ENCODE measurements around the gene LDHD. TPM values are rescaled to one million over a fixed set of nuclear protein-coding genes. Genes with fewer than 3 reads are reported as not detected.
"Not testable (repeated sequence)": the region's sequence is repeated elsewhere in the genome, so short reads cannot be mapped to it uniquely, and the experiment has no call there.

Gene LDHD
- total and polyA plus RNA-seq, 7 experiments from 2014 or later = 0.31 to 2.7 (median 0.46) TPM; not detected in 1

- H3K27ac Mint-ChIP-seq; intact Hi-C loops (cut with micrococcal nuclease); CTCF ChIA-PET: not testable (repeated sequence)
Measured at GRCh38 chr16:75090899-75091298, 25.7 kb downstream of the LDHD start.

GRCh38 chr16:75089486-75090202, 26.9 kb downstream of the LDHD start:
- intact Hi-C loops (cut with micrococcal nuclease) = no loop called here
- ChIA-PET POLR2A (no interaction called here), CTCF (no interaction called here)
- DNase-seq (no peak), ATAC-seq (no peak)
- Histone ChIP-seq H3K36me3 (ENCODE audit: control insufficient read depth in 2 of 3, insufficient read depth in 3 of 3, low read length in 3 of 3) (no peaks in the 10 kb centered on the region), H3K4me1 (ENCODE audit: control insufficient read depth in 2 of 2, insufficient read depth in 2 of 2, low read length in 2 of 2) (no peaks in the 10 kb centered on the region), H3K27ac (ENCODE audit: low read depth, low read length) (no peak overlapping the region), H3K27me3 (ENCODE audit: control insufficient read depth in 2 of 2, insufficient read depth in 2 of 2, low read length in 2 of 2) (no peaks in the 10 kb centered on the region), H3K9me3 (ENCODE audit: control insufficient read depth in 2 of 3, low read length in 3 of 3) (no peaks in the 10 kb centered on the region), H3K4me3 (ENCODE audit: low read length) (no peak overlapping the region)
- no peak overlapping the region for H3K27ac Mint-ChIP-seq
- no peak overlapping the region for H3K4me3 Mint-ChIP-seq
- H3K4me1 Mint-ChIP-seq = peaks cover 5 to 47% (median 7%) of the 10 kb centered on the region in 7 donors
- H3K9me3 Mint-ChIP-seq = peaks cover 0 to 4% (median 0%) of the 10 kb centered on the region in 11 donors
- no peaks in the 10 kb centered on the region for H3K27me3 Mint-ChIP-seq
- H3K36me3 Mint-ChIP-seq = peaks cover 0 to 18% (median 10%) of the 10 kb centered on the region in 5 donors

More at GRCh38 chr16:75090899-75091298, 25.7 kb downstream of the LDHD start:
- H3K27me3 ChIP-seq (ENCODE audit: control insufficient read depth in 2 of 2, insufficient read depth in 2 of 2, low read length in 2 of 2); ATAC-seq; H3K36me3 Mint-ChIP-seq; H3K4me3 Mint-ChIP-seq; H3K4me3 ChIP-seq (ENCODE audit: low read length); DNase-seq; H3K9me3 ChIP-seq (ENCODE audit: control insufficient read depth in 2 of 3, low read length in 3 of 3); H3K9me3 Mint-ChIP-seq; H3K4me1 ChIP-seq (ENCODE audit: control insufficient read depth in 2 of 2, insufficient read depth in 2 of 2, low read length in 2 of 2); H3K27me3 Mint-ChIP-seq; H3K27ac ChIP-seq (ENCODE audit: low read depth, low read length); H3K36me3 ChIP-seq (ENCODE audit: control insufficient read depth in 2 of 3, insufficient read depth in 3 of 3, low read length in 3 of 3): not testable (repeated sequence)
- POLR2A ChIA-PET = interaction anchor here (0.8 kb wide), 1 partner anchor 9 kb away, joined by 3 read pairs; no protein-coding TSS in a partner anchor
- H3K4me1 Mint-ChIP-seq = peaks cover 0 to 47% (median 5%) of the 10 kb centered on the region in 7 donors

DNA sequence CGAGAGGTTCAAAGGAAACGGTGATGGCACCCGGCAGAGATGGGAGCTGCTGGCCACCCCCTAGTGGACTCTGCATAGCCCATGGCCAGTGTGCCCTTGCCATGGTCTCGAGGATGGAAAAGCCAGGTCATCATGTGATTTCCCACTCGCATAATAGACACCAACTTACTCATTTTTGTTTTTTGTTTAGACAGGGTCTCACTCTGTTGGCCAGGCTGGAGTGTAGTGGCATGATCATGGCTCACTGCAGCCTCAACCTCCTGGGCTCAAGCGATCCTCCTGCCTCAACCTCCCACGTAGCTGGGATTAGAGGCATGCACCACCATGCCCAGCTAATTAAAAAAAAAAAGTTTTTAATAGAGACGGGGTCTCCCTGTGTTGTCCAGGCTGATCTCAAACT, 27.6 kb downstream of the LDHD start:
- no peak overlapping the region for H3K27ac Mint-ChIP-seq
- H3K9me3 Mint-ChIP-seq = peaks cover 0 to 4% (median 0%) of the 10 kb centered on the region in 11 donors
- H3K27me3 Mint-ChIP-seq = no peaks in the 10 kb centered on the region

GRCh38 chr16:75088216-75088615, 28.4 kb downstream of the LDHD start:
- no peak for DNase-seq
- peak overlapping the region in 2 of 9 donors; percentile 21 to 49 for H3K27ac Mint-ChIP-seq
- POLR2A ChIA-PET = no interaction called here

More for the DNA sequence above, 27.6 kb downstream of the LDHD start:
- CTCF ChIA-PET = interaction anchor here (1.3 kb wide), 1 partner anchor 22 kb away, joined by 3 read pairs; no protein-coding TSS in a partner anchor
- Histone ChIP-seq H3K27ac (ENCODE audit: low read depth, low read length) (no peak overlapping the region), H3K27me3 (ENCODE audit: control insufficient read depth in 2 of 2, insufficient read depth in 2 of 2, low read length in 2 of 2) (no peaks in the 10 kb centered on the region), H3K36me3 (ENCODE audit: control insufficient read depth in 2 of 3, insufficient read depth in 3 of 3, low read length in 3 of 3) (no peaks in the 10 kb centered on the region), H3K4me1 (ENCODE audit: control insufficient read depth in 2 of 2, insufficient read depth in 2 of 2, low read length in 2 of 2) (no peaks in the 10 kb centered on the region), H3K9me3 (ENCODE audit: control insufficient read depth in 2 of 3, low read length in 3 of 3) (no peaks in the 10 kb centered on the region), H3K4me3 (ENCODE audit: low read length) (no peak overlapping the region)
- ATAC-seq = no peak
- Mint-ChIP-seq H3K36me3 (peaks cover 0 to 22% (median 11%) of the 10 kb centered on the region in 5 donors), H3K4me1 (peaks cover 6 to 54% (median 13%) of the 10 kb centered on the region in 7 donors), H3K4me3 (no peak overlapping the region)
- DNase-seq = no peak
- intact Hi-C loops (cut with micrococcal nuclease) = no loop called here
- POLR2A ChIA-PET = no interaction called here

DNA sequence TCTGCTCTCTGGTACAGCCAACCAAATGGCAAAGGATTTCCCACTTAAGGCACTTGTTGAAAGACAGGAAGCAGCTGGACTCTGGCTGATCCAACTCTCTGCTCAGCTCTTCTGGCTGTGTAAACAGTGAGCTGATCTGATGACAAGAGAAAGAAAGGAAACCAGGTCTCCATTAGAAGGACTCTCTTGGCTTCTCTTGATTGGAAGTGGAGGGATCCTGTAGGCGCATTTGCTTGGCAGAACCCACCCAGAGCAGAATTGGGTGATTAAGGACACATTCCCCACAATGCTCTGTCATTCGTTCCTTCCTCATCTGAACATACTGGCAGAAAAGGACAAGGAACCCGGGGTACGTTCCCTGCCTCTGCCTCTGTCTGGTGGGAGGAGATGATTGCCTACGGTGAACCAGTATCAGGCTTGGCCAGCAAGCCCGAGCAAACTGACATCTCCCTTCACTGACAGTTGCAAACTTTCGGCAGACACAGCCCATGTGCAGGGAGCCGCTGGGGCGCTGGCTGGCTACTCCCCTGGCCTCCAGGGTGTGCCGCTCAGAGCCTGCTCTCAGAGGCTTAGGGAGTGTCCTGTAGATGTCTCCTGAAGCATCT, 29.1 kb downstream of the LDHD start:
- Histone ChIP-seq H3K36me3 (ENCODE audit: control insufficient read depth in 2 of 3, insufficient read depth in 3 of 3, low read length in 3 of 3) (no peaks in the 10 kb centered on the region), H3K9me3 (ENCODE audit: control insufficient read depth in 2 of 3, low read length in 3 of 3) (no peaks in the 10 kb centered on the region), H3K4me3 (ENCODE audit: low read length) (no peak overlapping the region), H3K4me1 (ENCODE audit: control insufficient read depth in 2 of 2, insufficient read depth in 2 of 2, low read length in 2 of 2) (no peaks in the 10 kb centered on the region), H3K27me3 (ENCODE audit: control insufficient read depth in 2 of 2, insufficient read depth in 2 of 2, low read length in 2 of 2) (no peaks in the 10 kb centered on the region), H3K27ac (ENCODE audit: low read depth, low read length) (no peak overlapping the region)
- Mint-ChIP-seq H3K27me3 (no peaks in the 10 kb centered on the region), H3K4me3 (no peak overlapping the region), H3K9me3 (peaks cover 0 to 4% (median 0%) of the 10 kb centered on the region in 11 donors), H3K4me1 (peaks cover 8 to 65% (median 21%) of the 10 kb centered on the region in 7 donors), H3K36me3 (peaks cover 0 to 29% (median 11%) of the 10 kb centered on the region in 5 donors), H3K27ac (peak overlapping the region in 2 of 9 donors; percentile 21 to 29)
- ATAC-seq (peak; percentile 38), DNase-seq (no peak)
- CTCF ChIA-PET = no interaction called here
- POLR2A ChIA-PET = no interaction called here
- intact Hi-C loops (cut with micrococcal nuclease) = no loop called here

More at GRCh38 chr16:75088216-75088615, 28.4 kb downstream of the LDHD start:
- CTCF ChIA-PET = interaction anchor here (1.3 kb wide), 1 partner anchor 23 kb away, joined by 3 read pairs; no protein-coding TSS in a partner anchor
- peaks cover 0 to 4% (median 0%) of the 10 kb centered on the region in 11 donors for H3K9me3 Mint-ChIP-seq
- Histone ChIP-seq H3K4me1 (ENCODE audit: control insufficient read depth in 2 of 2, insufficient read depth in 2 of 2, low read length in 2 of 2) (no peaks in the 10 kb centered on the region), H3K9me3 (ENCODE audit: control insufficient read depth in 2 of 3, low read length in 3 of 3) (no peaks in the 10 kb centered on the region), H3K36me3 (ENCODE audit: control insufficient read depth in 2 of 3, insufficient read depth in 3 of 3, low read length in 3 of 3) (no peaks in the 10 kb centered on the region), H3K27me3 (ENCODE audit: control insufficient read depth in 2 of 2, insufficient read depth in 2 of 2, low read length in 2 of 2) (no peaks in the 10 kb centered on the region), H3K27ac (ENCODE audit: low read depth, low read length) (no peak overlapping the region), H3K4me3 (ENCODE audit: low read length) (no peak overlapping the region)
- no peak for ATAC-seq
- intact Hi-C loops (cut with micrococcal nuclease) = no loop called here
- no peaks in the 10 kb centered on the region for H3K27me3 Mint-ChIP-seq
- peaks cover 0 to 25% (median 11%) of the 10 kb centered on the region in 5 donors for H3K36me3 Mint-ChIP-seq
- no peak overlapping the region for H3K4me3 Mint-ChIP-seq
- peaks cover 8 to 62% (median 19%) of the 10 kb centered on the region in 7 donors for H3K4me1 Mint-ChIP-seq

GRCh38 chr16:75086688-75087374, 29.7 kb downstream of the LDHD start:
- no peaks in the 10 kb centered on the region for H3K4me1 ChIP-seq (ENCODE audit: control insufficient read depth in 2 of 2, insufficient read depth in 2 of 2, low read length in 2 of 2)
- H3K4me3 Mint-ChIP-seq = no peak overlapping the region
- H3K27me3 Mint-ChIP-seq = no peaks in the 10 kb centered on the region
- POLR2A ChIA-PET = no interaction called here
- no peaks in the 10 kb centered on the region for H3K27me3 ChIP-seq (ENCODE audit: control insufficient read depth in 2 of 2, insufficient read depth in 2 of 2, low read length in 2 of 2)
- H3K27ac ChIP-seq (ENCODE audit: low read depth, low read length) = no peak overlapping the region
- no peak overlapping the region for H3K27ac Mint-ChIP-seq
- H3K4me1 Mint-ChIP-seq = peaks cover 8 to 66% (median 21%) of the 10 kb centered on the region in 7 donors
- peaks cover 0 to 31% (median 11%) of the 10 kb centered on the region in 5 donors for H3K36me3 Mint-ChIP-seq
- CTCF ChIA-PET = interaction anchor here (0.6 kb wide), 1 partner anchor 607 kb away, joined by 4 read pairs; no protein-coding TSS in a partner anchor
- intact Hi-C loops (cut with micrococcal nuclease) = no loop called here
- H3K9me3 ChIP-seq (ENCODE audit: control insufficient read depth in 2 of 3, low read length in 3 of 3) = no peaks in the 10 kb centered on the region
- H3K36me3 ChIP-seq (ENCODE audit: control insufficient read depth in 2 of 3, insufficient read depth in 3 of 3, low read length in 3 of 3) = no peaks in the 10 kb centered on the region
- no peak overlapping the region for H3K4me3 ChIP-seq (ENCODE audit: low read length)
- H3K9me3 Mint-ChIP-seq = peaks cover 0 to 4% (median 0%) of the 10 kb centered on the region in 11 donors
- DNase-seq (no peak), ATAC-seq (no peak)

Measured in naive thymus-derived CD4-positive, alpha-beta T cell (primary cell).